AG09319 (cell line): Measurements from ENCODE around the gene USP13.

ENCODE experiments used
- DNase-seq: peaks from one replicate; pipeline ENCODE4 v3.0.0-alpha.2; 2010; ENCODE audit warnings: low read depth; ENCODE audit errors: extremely low read depth
- TF ChIP-seq, protein P1 (sequence below): IDR thresholded peaks from 2 replicates; pipeline ENCODE4 v1.5.1; 2011; ENCODE audit warnings: low read depth, mild to moderate bottlenecking, inconsistent platforms, low read length, moderate library complexity

Gene USP13

DNA sequence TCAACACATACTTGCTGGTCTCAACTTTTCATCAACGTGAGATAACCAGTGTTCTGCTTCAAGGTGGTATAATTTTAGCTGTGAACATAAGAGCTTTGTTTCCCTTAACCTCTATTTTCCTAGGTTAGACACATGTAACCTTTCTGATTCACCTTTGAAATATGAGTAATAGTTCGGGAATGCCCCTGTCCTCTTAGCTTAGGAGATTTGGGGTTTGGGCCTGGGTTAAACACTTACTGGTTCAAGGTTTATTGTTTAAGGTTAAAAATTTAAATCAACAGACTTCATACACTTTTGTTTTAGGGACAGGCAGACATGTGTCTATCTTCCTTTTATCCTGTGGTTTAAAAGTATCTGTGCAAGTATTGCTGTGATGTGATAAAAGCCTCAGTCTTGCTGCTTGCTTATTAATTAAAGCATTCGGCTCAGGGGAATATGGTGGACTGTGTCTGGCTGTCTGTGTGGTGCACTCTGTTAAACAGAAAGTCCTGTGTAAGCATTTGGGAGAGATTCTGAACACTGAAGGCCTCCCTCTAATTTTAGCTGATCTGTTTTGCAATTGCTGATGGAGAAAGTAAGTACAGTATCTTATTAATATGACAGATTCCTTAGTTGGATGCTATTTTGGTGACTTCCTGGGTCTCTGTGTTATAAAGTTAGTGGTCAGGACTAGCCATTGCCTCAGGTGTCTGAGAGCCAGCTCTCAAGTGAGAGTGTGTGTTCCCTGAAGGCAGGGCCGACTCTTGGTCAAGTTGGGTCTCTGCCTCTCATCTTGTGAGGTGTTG, 81.8 kb downstream of the USP13 start:
- DNase-seq, result no peak
- TF ChIP-seq, protein P1, sequence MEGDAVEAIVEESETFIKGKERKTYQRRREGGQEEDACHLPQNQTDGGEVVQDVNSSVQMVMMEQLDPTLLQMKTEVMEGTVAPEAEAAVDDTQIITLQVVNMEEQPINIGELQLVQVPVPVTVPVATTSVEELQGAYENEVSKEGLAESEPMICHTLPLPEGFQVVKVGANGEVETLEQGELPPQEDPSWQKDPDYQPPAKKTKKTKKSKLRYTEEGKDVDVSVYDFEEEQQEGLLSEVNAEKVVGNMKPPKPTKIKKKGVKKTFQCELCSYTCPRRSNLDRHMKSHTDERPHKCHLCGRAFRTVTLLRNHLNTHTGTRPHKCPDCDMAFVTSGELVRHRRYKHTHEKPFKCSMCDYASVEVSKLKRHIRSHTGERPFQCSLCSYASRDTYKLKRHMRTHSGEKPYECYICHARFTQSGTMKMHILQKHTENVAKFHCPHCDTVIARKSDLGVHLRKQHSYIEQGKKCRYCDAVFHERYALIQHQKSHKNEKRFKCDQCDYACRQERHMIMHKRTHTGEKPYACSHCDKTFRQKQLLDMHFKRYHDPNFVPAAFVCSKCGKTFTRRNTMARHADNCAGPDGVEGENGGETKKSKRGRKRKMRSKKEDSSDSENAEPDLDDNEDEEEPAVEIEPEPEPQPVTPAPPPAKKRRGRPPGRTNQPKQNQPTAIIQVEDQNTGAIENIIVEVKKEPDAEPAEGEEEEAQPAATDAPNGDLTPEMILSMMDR, result no peak

DNA sequence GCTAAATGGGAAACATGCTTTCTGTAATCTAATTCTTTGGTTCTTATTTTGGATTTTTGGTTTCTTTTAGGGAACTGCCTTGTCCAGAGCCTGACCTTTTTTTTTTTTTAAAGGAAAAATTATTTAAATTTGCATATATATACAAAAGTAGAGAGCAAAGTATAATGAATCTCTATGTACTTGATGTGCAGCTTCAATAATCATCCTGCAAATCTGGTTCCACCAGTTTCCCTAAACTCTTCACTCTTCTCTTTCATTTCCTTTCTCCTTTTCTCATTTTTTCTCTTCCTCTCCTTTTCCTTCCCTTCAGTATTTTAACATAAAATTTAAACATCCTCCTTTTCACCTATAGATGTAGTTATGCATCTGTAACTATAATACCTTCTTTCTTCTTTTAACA, 82.5 kb downstream of the USP13 start:
- TF ChIP-seq, protein P1, result no peak
- DNase-seq, result no peak

DNA sequence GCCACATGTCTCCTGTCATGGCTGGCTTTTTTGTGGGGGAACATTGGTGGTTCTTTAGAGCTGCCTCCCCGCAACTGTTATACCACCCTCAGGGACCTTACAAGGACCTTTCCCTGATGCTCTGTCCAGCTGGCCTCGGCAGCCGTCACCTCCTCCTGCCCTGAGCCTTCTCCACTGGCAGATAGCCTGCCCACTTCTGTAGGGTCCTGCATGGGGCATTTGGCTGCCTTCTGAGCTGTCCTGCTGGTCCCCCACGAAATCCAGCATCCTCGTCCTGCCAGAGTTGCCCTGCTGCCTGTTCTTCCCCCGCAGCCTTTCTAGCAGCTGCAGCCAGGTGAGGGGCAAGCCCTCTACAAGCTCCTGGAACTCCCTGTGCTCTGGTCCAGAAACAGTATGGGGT, 86.2 kb downstream of the USP13 start:
- TF ChIP-seq, protein P1, result no peak
- no peak for DNase-seq

DNA sequence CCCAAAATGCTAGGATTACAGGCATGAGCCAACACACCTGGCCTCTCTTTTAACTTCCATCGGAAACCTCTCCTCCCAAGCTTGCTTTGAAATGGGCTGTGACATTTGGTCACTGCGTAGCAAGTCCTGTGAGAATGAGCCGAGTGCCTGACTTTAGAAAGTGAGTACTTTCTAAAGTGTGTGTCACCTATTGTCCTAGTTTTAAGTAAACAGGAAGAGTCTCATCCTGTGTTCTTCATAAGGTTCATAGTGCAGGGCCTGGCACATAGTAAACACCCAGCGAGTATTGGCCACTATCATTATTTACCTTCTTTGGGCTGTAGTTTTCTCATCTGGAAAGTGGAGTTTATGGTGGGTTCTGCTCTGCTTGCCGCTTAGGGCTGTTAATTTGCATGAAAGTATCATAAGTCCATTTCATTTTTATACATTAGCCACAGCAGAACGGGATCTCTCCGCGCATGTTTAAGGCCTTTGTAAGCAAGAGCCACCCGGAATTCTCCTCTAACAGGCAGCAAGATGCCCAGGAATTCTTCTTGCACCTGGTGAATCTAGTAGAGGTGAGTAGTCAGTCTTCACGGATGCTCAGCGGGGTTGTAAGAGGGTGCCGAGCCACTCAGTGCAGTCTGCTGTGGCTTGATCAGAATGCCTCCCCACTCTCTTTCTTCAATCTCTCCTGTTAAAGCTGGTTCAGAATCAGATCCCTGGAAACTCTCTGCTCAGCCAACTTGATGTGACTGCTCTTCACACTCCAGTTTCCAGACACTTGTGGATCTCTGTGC, 87.2 kb downstream of the USP13 start:
- TF ChIP-seq, protein P1, result no peak
- no peak for DNase-seq

DNA sequence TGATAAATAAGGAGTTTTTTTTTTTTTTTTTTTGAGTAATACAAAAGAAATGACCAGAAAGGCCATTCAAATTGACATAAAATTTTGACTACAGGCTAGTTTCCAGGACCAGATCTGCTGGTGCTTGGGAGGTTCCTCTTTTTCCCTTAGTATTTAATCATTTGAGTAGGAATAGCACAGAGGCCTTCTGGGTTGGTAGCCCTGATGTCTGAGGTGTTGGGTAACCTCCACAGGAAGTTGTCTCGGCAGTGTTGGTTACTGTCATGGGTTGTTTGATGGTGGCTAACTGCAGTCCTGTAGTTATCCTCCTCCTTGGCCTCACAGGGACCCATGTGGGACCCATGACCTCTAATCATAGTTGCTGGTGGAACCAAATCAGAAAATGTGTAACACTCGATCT, 91.1 kb downstream of the USP13 start:
- DNase-seq, result no peak
- TF ChIP-seq, protein P1, result no peak

DNA sequence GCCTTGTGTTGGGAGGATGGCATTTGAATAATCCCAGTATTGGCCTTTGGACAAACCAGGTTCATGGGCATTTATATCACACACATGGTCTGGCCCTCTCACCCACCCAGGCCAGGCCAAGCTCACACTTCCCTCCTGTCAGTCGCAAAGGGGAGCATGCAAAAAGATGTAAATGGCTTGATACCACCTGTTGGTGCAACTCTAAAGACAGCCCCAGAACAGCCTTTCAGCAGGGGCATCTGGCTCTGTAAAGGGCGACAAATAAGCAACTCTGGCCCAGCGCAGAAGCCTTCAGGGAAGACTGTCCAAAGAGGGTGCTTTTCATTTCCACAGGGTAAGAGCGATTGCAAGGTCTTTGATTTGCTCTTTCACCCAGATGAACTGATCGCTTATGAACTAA, 91.8 kb downstream of the USP13 start:
- no peak for DNase-seq
- TF ChIP-seq, protein P1, result no peak

DNA sequence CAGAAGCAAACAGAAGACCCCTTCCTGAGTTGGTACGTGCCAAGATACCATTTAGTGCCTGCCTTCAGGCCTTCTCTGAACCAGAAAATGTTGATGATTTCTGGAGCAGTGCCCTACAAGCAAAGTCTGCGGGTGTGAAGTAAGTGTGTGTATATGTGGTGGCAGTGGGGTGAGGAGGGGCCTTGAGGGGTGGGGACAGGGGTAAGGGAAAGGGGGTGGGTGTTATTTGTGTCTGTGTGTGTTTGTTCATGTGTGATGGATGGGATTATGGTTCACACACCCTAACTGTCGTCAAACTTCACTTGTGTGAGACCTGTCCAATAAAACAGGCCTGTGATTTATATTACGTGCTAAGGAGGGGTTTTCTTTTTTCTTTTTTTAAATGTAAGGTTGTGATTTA, 92.2 kb downstream of the USP13 start:
- TF ChIP-seq, protein P1, result no peak
- no peak for DNase-seq
